Activated T-helper 1 cell treated with anti-CD3 and anti-CD28 coated beads, Interleukin-12 subunit alpha, Interleukin-12 subunit beta, Interleukin-2, Interleukin-4 antibody, amounts not matched to agents 30 ng/mL and 10 ng/mL and 1 ng/mL, durations not matched to agents 14 hours and 24 hours and 36 hours (primary cell): ENCODE data around the gene USP11. TPM values are rescaled to one million over a fixed set of nuclear protein-coding genes. Genes with fewer than 3 reads are reported as not detected.

Source experiments
- DNase-seq: peaks from one replicate; pipeline ENCODE4 v3.0.0; 2021; ENCODE audit warnings: low spot score
- H3K27ac Mint-ChIP-seq: one replicate; pipeline ENCODE4 v1.8.0; 2021; ENCODE audit warnings: mild to moderate bottlenecking, mixed read lengths
- H3K27me3 Mint-ChIP-seq: one replicate; pipeline ENCODE4 v1.8.0; 2022; ENCODE audit warnings: mild to moderate bottlenecking, moderate library complexity, mixed read lengths; ENCODE audit not compliant: insufficient read depth
- H3K36me3 Mint-ChIP-seq: one replicate; pipeline ENCODE4 v1.8.0; 2021; ENCODE audit warnings: low read depth, mixed read lengths
- H3K4me1 Mint-ChIP-seq: one replicate; pipeline ENCODE4 v1.8.0; 2021; ENCODE audit warnings: low read depth, mixed read lengths
- H3K4me3 Mint-ChIP-seq: one replicate; pipeline ENCODE4 v1.8.0; 2021; ENCODE audit warnings: mild to moderate bottlenecking, moderate library complexity, mixed read lengths
- H3K9me3 Mint-ChIP-seq: one replicate; pipeline ENCODE4 v1.8.0; 2021; ENCODE audit warnings: mixed read lengths
- intact Hi-C: fragments of 100-400 bp; cut with micrococcal nuclease; formaldehyde crosslinking; loops from one replicate; pipeline ENCODE4 v1.15.1; 2024
- total RNA-seq: library from RNA; stranded (reverse); gene quantifications from 2 replicates; pipeline ENCODE4 v1.2.3, GENCODE V29; 2022

The USP11 gene
- total RNA-seq: 24.6 and 26.6 TPM in 2 replicates

DNA sequence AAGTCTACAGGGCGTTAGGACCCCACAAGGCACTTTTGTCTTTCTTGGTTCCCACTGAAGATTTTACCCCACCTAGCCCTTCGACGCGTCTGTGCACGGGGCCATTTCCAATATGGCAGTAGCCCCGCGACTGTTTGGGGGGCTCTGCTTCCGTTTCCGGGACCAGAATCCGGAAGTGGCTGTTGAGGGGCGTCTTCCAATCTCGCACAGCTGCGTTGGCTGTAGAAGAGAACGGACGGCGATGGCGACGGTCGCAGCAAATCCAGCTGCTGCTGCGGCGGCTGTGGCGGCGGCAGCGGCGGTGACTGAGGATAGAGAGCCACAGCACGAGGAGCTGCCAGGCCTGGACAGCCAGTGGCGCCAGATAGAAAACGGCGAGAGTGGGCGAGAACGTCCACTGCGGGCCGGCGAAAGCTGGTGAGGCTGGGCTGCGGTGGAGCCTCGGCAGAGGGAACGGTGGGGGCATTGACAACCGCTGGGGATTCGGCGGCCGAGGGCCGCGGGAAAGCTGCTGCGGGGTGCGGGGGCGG lies at the start of gene USP11:
USP11 (plus strand) TSS at position 207 of the 530 bp plus-strand sequence; CDS start at position 242, 35 bp downstream.
- Mint-ChIP-seq H3K27ac (peak within 1 kb of the TSS; percentile 90), H3K9me3 (no peaks in the 10 kb centered on the region), H3K27me3 (no peaks in the 10 kb centered on the region), H3K36me3 (peaks cover 14% of the 10 kb centered on the region), H3K4me3 (peak within 1 kb of the TSS; percentile 87), H3K4me1 (peaks cover 19% of the 10 kb centered on the region)
- intact Hi-C loops: loop anchor here (1.0 to 2.0 kb wide), 9 partner anchors 15 to 426 kb away; partner anchors contain the start of genes ARAF, CDK16, ELK1 and UBA1
- DNase-seq: peak; percentile 16

GRCh38 chrX:47184486-47184885 lies 48.3 kb upstream of the USP11 start:
- no peak overlapping the region for H3K4me3 Mint-ChIP-seq
- DNase-seq: no peak
- no peak overlapping the region for H3K27ac Mint-ChIP-seq
- intact Hi-C loops: no loop called here
- no peaks in the 10 kb centered on the region for H3K27me3 Mint-ChIP-seq
- H3K4me1 Mint-ChIP-seq: peaks cover 10% of the 10 kb centered on the region
- H3K9me3 Mint-ChIP-seq: no peaks in the 10 kb centered on the region
- peaks cover 16% of the 10 kb centered on the region for H3K36me3 Mint-ChIP-seq

DNA sequence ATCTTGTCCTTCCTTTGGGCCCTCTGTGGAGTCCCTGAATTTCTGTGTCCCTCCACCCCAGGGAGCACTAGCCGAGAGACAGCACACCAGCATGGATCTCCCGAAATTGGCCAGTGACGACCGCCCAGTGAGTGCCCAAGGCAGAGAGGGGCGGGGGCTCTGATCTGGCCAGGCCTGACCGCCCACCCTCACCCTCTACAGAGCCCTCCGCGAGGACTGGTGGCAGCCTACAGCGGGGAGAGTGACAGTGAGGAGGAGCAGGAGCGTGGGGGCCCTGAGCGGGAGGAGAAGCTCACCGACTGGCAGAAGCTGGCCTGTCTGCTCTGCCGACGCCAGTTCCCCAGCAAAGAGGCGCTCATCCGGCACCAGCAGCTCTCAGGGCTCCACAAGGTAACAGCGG lies 47.6 kb upstream of the USP11 start:
- intact Hi-C loops: no loop called here
- Mint-ChIP-seq H3K27me3 (no peaks in the 10 kb centered on the region), H3K27ac (no peak overlapping the region), H3K9me3 (no peaks in the 10 kb centered on the region), H3K4me3 (no peak overlapping the region), H3K36me3 (peaks cover 15% of the 10 kb centered on the region), H3K4me1 (peaks cover 10% of the 10 kb centered on the region)
- DNase-seq: no peak

DNA sequence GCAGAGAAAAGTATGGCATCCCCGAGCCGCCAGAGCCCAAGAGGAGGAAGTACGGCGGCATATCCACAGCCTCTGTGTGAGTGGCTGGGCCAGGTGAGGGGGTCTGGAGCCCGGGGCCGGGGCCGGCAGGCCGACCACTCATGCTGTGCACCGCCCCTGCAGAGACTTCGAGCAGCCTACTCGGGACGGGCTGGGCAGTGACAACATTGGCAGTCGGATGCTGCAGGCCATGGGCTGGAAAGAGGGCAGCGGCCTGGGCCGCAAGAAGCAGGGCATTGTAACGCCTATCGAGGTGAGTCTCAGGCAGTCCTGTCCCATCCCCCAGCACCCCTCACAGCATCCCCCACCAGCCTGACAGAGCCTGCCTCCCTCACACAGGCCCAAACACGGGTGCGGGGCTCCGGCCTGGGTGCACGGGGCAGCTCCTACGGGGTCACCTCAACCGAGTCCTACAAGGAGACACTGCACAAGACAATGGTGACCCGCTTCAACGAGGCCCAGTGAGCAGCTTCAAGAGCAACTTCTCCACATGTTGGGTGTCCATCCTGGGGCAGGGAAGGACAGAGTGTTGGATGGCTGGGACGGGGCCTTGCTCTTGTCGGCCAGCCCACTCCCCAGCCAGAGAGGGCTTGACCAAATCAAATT lies 46.6 kb upstream of the USP11 start:
- peaks cover 15% of the 10 kb centered on the region for H3K36me3 Mint-ChIP-seq
- DNase-seq: no peak
- no peaks in the 10 kb centered on the region for H3K9me3 Mint-ChIP-seq
- intact Hi-C loops: no loop called here
- H3K27me3 Mint-ChIP-seq: no peaks in the 10 kb centered on the region
- H3K27ac Mint-ChIP-seq: no peak overlapping the region
- H3K4me3 Mint-ChIP-seq: no peak overlapping the region
- peaks cover 17% of the 10 kb centered on the region for H3K4me1 Mint-ChIP-seq

DNA sequence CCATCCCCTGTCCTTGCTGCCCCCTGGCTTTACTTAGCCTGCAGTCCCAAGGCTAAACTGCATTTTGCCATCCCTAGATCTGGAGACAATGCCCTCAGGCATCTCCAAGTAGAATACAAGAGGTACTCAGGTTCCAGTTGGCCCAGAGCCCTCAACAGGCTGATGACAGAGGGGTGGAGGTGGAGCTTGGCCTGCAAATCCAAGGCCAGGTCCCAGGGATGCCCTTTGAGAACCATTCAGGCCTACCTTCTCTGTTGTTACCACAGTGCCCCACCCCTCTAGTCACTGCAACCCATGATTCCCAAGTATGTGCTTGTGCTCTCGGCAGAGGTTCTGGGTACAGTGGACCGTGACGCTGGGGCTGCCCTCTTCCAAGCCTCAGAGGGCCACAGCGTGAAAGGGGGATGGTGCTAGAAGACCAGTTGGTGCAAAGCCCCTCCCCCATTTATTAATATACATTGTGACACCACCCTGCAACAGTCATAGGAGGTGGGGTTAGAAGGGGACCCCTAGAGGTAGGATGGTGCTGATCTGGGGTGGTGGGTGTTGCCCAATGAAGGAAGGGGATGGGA lies 45.6 kb upstream of the USP11 start:
- H3K4me1 Mint-ChIP-seq: peaks cover 17% of the 10 kb centered on the region
- H3K27ac Mint-ChIP-seq: no peak overlapping the region
- no peak overlapping the region for H3K4me3 Mint-ChIP-seq
- no peak for DNase-seq
- H3K9me3 Mint-ChIP-seq: no peaks in the 10 kb centered on the region
- intact Hi-C loops: no loop called here
- H3K27me3 Mint-ChIP-seq: no peaks in the 10 kb centered on the region
- peaks cover 13% of the 10 kb centered on the region for H3K36me3 Mint-ChIP-seq

- no peak overlapping the region for H3K4me3 Mint-ChIP-seq
- intact Hi-C loops: loop anchor here (1.0 to 10.0 kb wide), 5 partner anchors 45 to 835 kb away; partner anchors contain the start of genes RBM10, RP2 and ZNF81
- no peak for DNase-seq
- H3K27ac Mint-ChIP-seq: no peak overlapping the region
- no peaks in the 10 kb centered on the region for H3K27me3 Mint-ChIP-seq
- H3K4me1 Mint-ChIP-seq: peaks cover 33% of the 10 kb centered on the region
- H3K9me3 Mint-ChIP-seq: no peaks in the 10 kb centered on the region
- peaks cover 15% of the 10 kb centered on the region for H3K36me3 Mint-ChIP-seq
Observed at GRCh38 chrX:47189906-47190305, 42.9 kb upstream of the USP11 start.

DNA sequence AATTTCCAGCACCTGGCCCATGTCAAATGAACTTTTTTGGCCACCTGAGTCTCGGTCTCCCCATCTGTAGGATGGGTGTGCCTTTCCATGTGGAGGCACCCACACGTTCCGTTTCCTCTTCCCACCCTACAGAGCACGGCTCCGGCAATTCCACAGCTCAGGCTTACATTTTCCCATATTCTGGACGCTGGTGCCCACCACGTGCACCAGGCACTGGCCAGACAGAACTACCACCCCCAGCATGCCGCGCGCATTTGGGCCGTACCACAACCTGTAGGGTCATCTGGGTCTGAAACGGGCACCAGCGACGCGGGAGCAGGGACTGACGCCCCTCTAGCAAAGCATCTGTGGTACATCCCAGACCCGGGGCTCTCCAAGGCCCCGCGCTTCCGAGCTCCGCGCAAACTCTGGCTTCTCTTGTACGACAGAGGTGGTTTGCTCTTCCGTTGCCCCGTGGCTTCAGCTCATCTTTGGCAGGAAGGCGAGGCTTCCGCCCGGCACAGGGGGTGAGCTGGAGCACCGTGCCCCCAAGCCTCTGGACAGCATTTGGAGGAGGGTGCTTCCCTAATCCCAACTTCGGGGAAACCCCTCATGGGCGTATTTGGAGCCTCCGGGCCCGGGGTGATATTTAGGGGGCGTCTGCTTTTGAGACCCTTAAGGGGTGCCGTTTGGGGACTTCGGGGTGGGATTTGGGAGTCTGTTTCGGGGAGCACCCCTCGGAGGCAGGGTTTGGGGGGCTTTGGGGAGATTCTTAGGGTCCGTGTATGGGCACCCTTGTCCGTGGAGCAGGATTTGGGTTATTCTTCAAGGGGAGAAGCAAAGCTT lies 42.2 kb upstream of the USP11 start:
- intact Hi-C loops: loop anchor here (1.0 to 10.0 kb wide), 5 partner anchors 45 to 834 kb away; partner anchors contain the start of genes RBM10, RP2 and ZNF81
- DNase-seq: peak; percentile 73
- Mint-ChIP-seq H3K4me1 (peaks cover 41% of the 10 kb centered on the region), H3K4me3 (peak overlapping the region; percentile 96), H3K9me3 (no peaks in the 10 kb centered on the region), H3K36me3 (peaks cover 18% of the 10 kb centered on the region), H3K27me3 (no peaks in the 10 kb centered on the region), H3K27ac (peak overlapping the region; percentile 94)

- Mint-ChIP-seq H3K9me3 (no peaks in the 10 kb centered on the region), H3K36me3 (peaks cover 22% of the 10 kb centered on the region), H3K4me3 (peak overlapping the region; percentile 96), H3K27ac (peak overlapping the region; percentile 94), H3K27me3 (no peaks in the 10 kb centered on the region), H3K4me1 (peaks cover 48% of the 10 kb centered on the region)
- intact Hi-C loops: loop anchor here (5.0 to 10.0 kb wide), 4 partner anchors 64 to 833 kb away; partner anchors contain the start of genes RP2 and ZNF81
- peak; percentile 9 for DNase-seq
Observed at GRCh38 chrX:47191331-47191730, 41.5 kb upstream of the USP11 start.

- Mint-ChIP-seq H3K27me3 (no peaks in the 10 kb centered on the region), H3K4me3 (peak overlapping the region; percentile 96), H3K9me3 (no peaks in the 10 kb centered on the region), H3K4me1 (peaks cover 53% of the 10 kb centered on the region), H3K36me3 (peaks cover 23% of the 10 kb centered on the region), H3K27ac (no peak overlapping the region)
- no peak for DNase-seq
- intact Hi-C loops: loop anchor here (2.0 to 10.0 kb wide), 5 partner anchors 65 to 833 kb away; partner anchors contain the start of genes RP2, UXT and ZNF81
Observed at GRCh38 chrX:47191806-47192401, 40.9 kb upstream of the USP11 start.

DNA sequence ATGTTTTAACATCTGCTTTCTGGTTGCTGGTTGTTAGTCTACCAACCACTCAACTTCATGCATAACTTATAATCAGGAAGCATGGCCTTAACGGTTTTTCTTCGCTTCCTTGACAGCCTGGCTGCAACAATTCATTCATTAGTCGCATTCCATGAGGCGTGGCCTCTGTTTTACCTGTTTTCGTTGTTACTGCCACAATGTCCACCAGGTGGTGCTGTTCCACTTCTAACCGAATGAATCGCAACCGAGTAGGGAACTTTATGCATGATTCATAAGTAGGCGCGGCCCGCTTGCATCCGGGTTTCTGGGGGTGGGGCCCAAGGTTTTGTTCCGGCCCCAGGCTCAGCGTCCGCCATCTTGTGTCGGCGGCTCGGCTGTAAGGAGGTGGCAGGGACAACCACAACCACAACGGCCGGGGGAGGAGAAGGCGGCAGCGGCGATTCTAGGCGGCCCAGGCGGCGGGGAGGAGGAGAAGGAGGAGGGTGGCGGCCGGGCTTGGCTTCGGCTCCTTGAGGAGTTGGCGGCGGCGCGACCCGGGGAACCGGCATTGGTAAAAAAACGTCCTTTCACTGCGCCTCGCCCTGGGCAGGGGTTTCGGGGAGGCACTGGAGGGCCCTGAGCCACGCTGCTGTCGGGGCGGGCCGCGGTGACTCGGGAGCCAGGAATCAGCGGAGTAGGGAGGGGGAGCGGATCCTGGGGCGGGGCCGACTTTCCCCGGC lies 39.2 kb upstream of the USP11 start, which contains the start of gene UBA1:
UBA1 (plus strand) TSS at position 355 of the 719 bp plus-strand sequence. CDS start 4,974 bp downstream, outside the sequence.
- intact Hi-C loops: loop anchor here (1.0 to 10.0 kb wide), 14 partner anchors 25 to 831 kb away; partner anchors contain the start of genes ARAF, CDK16, ELK1 and RP2
- peak within 1 kb of the TSS; percentile 98 for H3K27ac Mint-ChIP-seq
- no peaks in the 10 kb centered on the region for H3K9me3 Mint-ChIP-seq
- no peaks in the 10 kb centered on the region for H3K27me3 Mint-ChIP-seq
- peaks cover 59% of the 10 kb centered on the region for H3K4me1 Mint-ChIP-seq
- H3K36me3 Mint-ChIP-seq: peaks cover 26% of the 10 kb centered on the region
- peak; percentile 87 for DNase-seq
- H3K4me3 Mint-ChIP-seq: peak within 1 kb of the TSS; percentile 96

DNA sequence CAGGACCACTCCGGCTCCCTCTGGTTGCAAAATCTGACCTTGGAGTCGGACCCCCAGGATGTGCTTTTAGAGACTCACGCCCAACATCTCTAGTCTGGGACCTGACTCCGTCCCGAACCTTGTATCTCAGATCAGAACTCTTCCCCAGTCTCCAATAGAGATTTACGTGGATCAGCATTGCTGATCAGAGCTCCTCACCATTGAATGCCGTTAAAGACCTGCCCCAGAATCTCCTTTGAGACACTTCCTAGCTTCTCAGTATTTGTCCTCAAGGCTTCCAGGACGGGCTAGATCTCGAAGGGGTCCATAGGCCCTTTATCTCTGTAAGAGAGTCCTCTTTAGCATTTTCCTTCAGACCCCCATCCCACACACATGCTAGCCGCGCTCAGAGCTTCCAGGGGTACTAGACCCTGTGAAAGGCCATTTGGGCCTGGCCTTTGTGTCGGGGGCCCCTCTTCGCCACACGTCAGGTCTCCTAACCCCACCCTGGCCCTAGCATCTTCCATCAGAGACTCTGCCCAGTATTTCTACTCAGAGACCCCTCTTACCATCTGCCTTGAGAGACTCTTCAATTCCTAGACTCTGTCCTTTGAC lies 38.5 kb upstream of the USP11 start:
- H3K27ac Mint-ChIP-seq: peak overlapping the region; percentile 98
- no peaks in the 10 kb centered on the region for H3K27me3 Mint-ChIP-seq
- peaks cover 54% of the 10 kb centered on the region for H3K4me1 Mint-ChIP-seq
- H3K9me3 Mint-ChIP-seq: no peaks in the 10 kb centered on the region
- peaks cover 32% of the 10 kb centered on the region for H3K36me3 Mint-ChIP-seq
- H3K4me3 Mint-ChIP-seq: peak overlapping the region; percentile 96
- no peak for DNase-seq
- intact Hi-C loops: loop anchor here (5.0 to 10.0 kb wide), 4 partner anchors 67 to 831 kb away; partner anchors contain the start of genes RP2 and ZNF81
